K562 (cell line): Measurements from ENCODE around the gene PRR35. TPM values are rescaled to one million over a fixed set of nuclear protein-coding genes. Genes with fewer than 3 reads are reported as not detected.

Experiments used
- ATF2 ChIP-seq: sonication (generic); formaldehyde crosslinking; IDR thresholded peaks from 2 replicates; pipeline ENCODE4 v1.8.1; 2022; ENCODE audit warnings: missing genetic modification reagents
- FUS ChIP-seq: fragments of 200-400 bp; formaldehyde crosslinking; optimal IDR thresholded peaks from 2 replicates; pipeline ENCODE3; 2017; ENCODE audit warnings: low read depth, low read length
- HEY1 ChIP-seq: fragments of 250-450 bp; sonication (Bioruptor Pico); IDR thresholded peaks from 2 replicates; pipeline ENCODE4 v1.5.0; 2020; ENCODE audit warnings: mild to moderate bottlenecking, moderate library complexity, borderline replicate concordance
- HINFP ChIP-seq: fragments of 450-650 bp; conservative IDR thresholded peaks from 2 replicates; pipeline ENCODE4 v1.6.1; 2016; ENCODE audit warnings: missing genetic modification characterization, low read depth, mild to moderate bottlenecking, control low read depth, missing compliant biosample characterization
- HMGN3 ChIP-seq: IDR thresholded peaks from 2 replicates; pipeline ENCODE4 v1.6.1; 2011; ENCODE audit warnings: borderline replicate concordance, low read depth, mild to moderate bottlenecking, mixed read lengths, low read length; ENCODE audit not compliant: insufficient read length; ENCODE audit errors: extremely low read depth
- NR2C1 ChIP-seq, 2 experiments: fragments of 450-650 bp; IDR thresholded peaks; 2 replicates each; pipeline ENCODE4 v1.6.1; 2017; ENCODE audit warnings: mild to moderate bottlenecking in 2 of 2, antibody characterized with exemption in 1 of 2, inconsistent platforms in 1 of 2, missing compliant biosample characterization in 1 of 2, missing genetic modification characterization in 1 of 2
- POLR3G ChIP-seq: IDR thresholded peaks from 2 replicates; pipeline ENCODE4 v1.6.1; 2011; ENCODE audit not compliant: insufficient read length, insufficient replicate concordance; ENCODE audit errors: extremely low read depth
- RBBP5 ChIP-seq: fragments of 200-600 bp; sonication (generic); IDR thresholded peaks from 2 replicates; pipeline ENCODE4 v1.6.1; 2012; ENCODE audit warnings: borderline replicate concordance, mild to moderate bottlenecking, low read length, control low read depth, inconsistent platforms; ENCODE audit not compliant: insufficient read depth, poor library complexity, severe bottlenecking
- THAP12 ChIP-seq: fragments of 250-450 bp; sonication (Bioruptor Pico); IDR thresholded peaks from 2 replicates; pipeline ENCODE4 v1.9.0; 2021; ENCODE audit warnings: mild to moderate bottlenecking, inconsistent platforms
- TOE1 ChIP-seq, 2 experiments: fragments of 450-650 bp in 1 of 2; sonication (generic) in 1 of 2; formaldehyde crosslinking in 1 of 2; IDR thresholded peaks; 2 replicates each; pipeline versions ENCODE4 v1.7.1 to v1.8.0; 2016 to 2022; ENCODE audit warnings: borderline replicate concordance in 2 of 2, mild to moderate bottlenecking in 2 of 2, antibody characterized with exemption in 1 of 2, inconsistent platforms in 1 of 2, low read depth in 1 of 2, missing genetic modification reagents in 1 of 2, moderate library complexity in 1 of 2
- TSC22D4 ChIP-seq: fragments of 450-650 bp; IDR thresholded peaks from 2 replicates; pipeline ENCODE4 v1.6.1; 2016; ENCODE audit warnings: missing genetic modification characterization, missing biosample characterization, control low read depth
- ZNF124 ChIP-seq: sonication (generic); formaldehyde crosslinking; IDR thresholded peaks from 2 replicates; pipeline ENCODE4 v1.8.1; 2022; ENCODE audit warnings: missing genetic modification reagents
- ZNF3 ChIP-seq: fragments of 250-450 bp; sonication (Bioruptor Pico); IDR thresholded peaks from 2 replicates; pipeline ENCODE4 v1.5.0; 2021; ENCODE audit warnings: mild to moderate bottlenecking, moderate library complexity
- ZNF57 ChIP-seq: fragments of 450-650 bp; formaldehyde crosslinking; IDR thresholded peaks from 2 replicates; pipeline ENCODE4 v1.4.0; 2020; ENCODE audit warnings: mild to moderate bottlenecking, moderate library complexity
- ZNF592 ChIP-seq: fragments of 450-650 bp; IDR thresholded peaks from 2 replicates; pipeline ENCODE4 v1.6.1; 2017; ENCODE audit warnings: antibody characterized with exemption, mild to moderate bottlenecking
- ZNF778 ChIP-seq: fragments of 450-650 bp; formaldehyde crosslinking; IDR thresholded peaks from 2 replicates; pipeline ENCODE4 v1.4.0; 2020; ENCODE audit warnings: mild to moderate bottlenecking, moderate library complexity
- polyA plus RNA-seq, 8 experiments: library from polyadenylated mRNA; depleted of rRNA in 4 of 8; stranded (reverse) in 5 of 8; unstranded in 3 of 8; fragments of >200 nt; fragmentation: Nextera tagmentation in 2 of 8; fragmentation: Illumina TruSeq in 1 of 8; extraction: Ambion mirVana in 2 of 8; extraction: Trizol in 1 of 8; gene quantifications; 2 replicates each; pipeline versions ENCODE4 v1.2.1 to v1.2.3, GENCODE V29; 2011 to 2014; ENCODE audit warnings: inconsistent platforms in 1 of 8, missing spikeins in 1 of 8
- total RNA-seq, 7 experiments: library from RNA; depleted of rRNA in 6 of 7; stranded (reverse); fragments of >200 nt in 6 of 7; fragmentation: Illumina TruSeq in 2 of 7; extraction: Trizol in 2 of 7; gene quantifications; 2 replicates each; pipeline versions ENCODE4 v1.2.1 to v1.2.3, GENCODE V29; 2011 to 2021; ENCODE audit warnings: low replicate concordance in 1 of 7

PRR35 gene
- total and polyA plus RNA-seq, 9 of the 15 experiments (the other 6 are each of a cell fraction or from before 2014, with no cell fraction given) = 0.17 to 0.45 (median 0.21) TPM; not detected in 5

GRCh38 chr16:578870-579405, 18.7 kb downstream of the PRR35 start (continued):
- TF ChIP-seq ZNF592 (peak; percentile 79), HINFP (tag) (no peak), ZNF778 (no peak), NR2C1 (IDR thresholded peaks at IDR 0.05) (no peak), NR2C1 (tag; IDR thresholded peaks at IDR 0.05) (no peak), RBBP5 (no peak), ZNF57 (CRISPR knock-in tag) (no peak), FUS (no peak), HEY1 (CRISPR knock-in tag) (no peak), THAP12 (CRISPR knock-in tag) (no peak), ATF2 (no peak), POLR3G (no peak), ZNF124 (no peak), TSC22D4 (tag) (no peak), HMGN3 (peak; percentile 71), TOE1 (IDR thresholded peaks at IDR 0.05; ENCODE audit: borderline replicate concordance) (0 out of 2 replicates have a peak, but pooled peaks have one; percentile 40), TOE1 (CRISPR knock-in tag; IDR thresholded peaks at IDR 0.05; ENCODE audit: borderline replicate concordance, low read depth) (0 out of 2 replicates have a peak, but pooled peaks have one; percentile 47), ZNF3 (CRISPR knock-in tag) (no peak)
